ENCODE data around the gene GSTO1.
A peak's percentile ranks its signal among the peaks of the same experiment; 100 is the strongest.

- TF ChIP-seq POLR2A (IDR thresholded peaks at IDR 0.05; ENCODE audit: low read depth, low read length) (no peak), TAF1 (IDR thresholded peaks at IDR 0.05; ENCODE audit: low read depth, low read length) (no peak), POLR2AphosphoS5 (IDR thresholded peaks at IDR 0.05; ENCODE audit: low read depth, low read length) (no peak), POU2F2 (IDR thresholded peaks at IDR 0.05; ENCODE audit: low read depth, low read length) (no peak), SPI1 (IDR thresholded peaks at IDR 0.05; ENCODE audit: low read depth, low read length) (peak; percentile 61)
These were observed 36.8 kb downstream of the GSTO1 start for GRCh38 chr10:104291439-104291951.

Measured in GM12891 (cell line).